GM12891 (cell line): Measurements from ENCODE around the gene YOD1.
A peak's percentile ranks its signal among the peaks of the same experiment; 100 is the strongest.
"Not testable (repeated sequence)": the region's sequence is repeated elsewhere in the genome, so short reads cannot be mapped to it uniquely, and the experiment has no call there.

Source experiments
- DNase-seq: peaks from one replicate; pipeline ENCODE4 v3.0.0; 2011; ENCODE audit warnings: low spot score; ENCODE audit not compliant: insufficient read length
- FAIRE-seq: peaks from 2 replicates; lab custom pipeline; 2011; peaks lifted over from hg19 to GRCh38; lab: Jason Lieb, UNC
- PAX5 ChIP-seq: IDR thresholded peaks from 2 replicates; pipeline ENCODE4 v1.6.1; 2011; ENCODE audit warnings: low read length, moderate library complexity, mild to moderate bottlenecking; ENCODE audit not compliant: insufficient read depth, severe bottlenecking
- POLR2A ChIP-seq: IDR thresholded peaks from 2 replicates; pipeline ENCODE4 v1.6.1; 2011; ENCODE audit warnings: low read depth, low read length, control low read depth
- POLR2AphosphoS5 ChIP-seq: IDR thresholded peaks from 2 replicates; pipeline ENCODE4 v1.6.1; 2011; ENCODE audit warnings: low read depth, low read length, control low read depth
- POU2F2 ChIP-seq: IDR thresholded peaks from 2 replicates; pipeline ENCODE4 v1.6.1; 2011; ENCODE audit warnings: low read depth, mild to moderate bottlenecking, control low read depth, low read length, moderate library complexity
- SPI1 ChIP-seq: IDR thresholded peaks from 2 replicates; pipeline ENCODE4 v1.6.1; 2011; ENCODE audit warnings: low read depth, low read length, control low read depth
- TAF1 ChIP-seq: IDR thresholded peaks from 2 replicates; pipeline ENCODE4 v1.6.1; 2011; ENCODE audit warnings: low read depth, low read length, control low read depth

Gene YOD1

GRCh38 chr1:207049974-207050391 is 1.0 kb downstream of the YOD1 start:
- DNase-seq (peak; percentile 35), FAIRE-seq (no peak)
- TF ChIP-seq TAF1 (no peak), SPI1 (no peak), POLR2A (no peak), POLR2AphosphoS5 (no peak), PAX5 (no peak), POU2F2 (no peak)

DNA sequence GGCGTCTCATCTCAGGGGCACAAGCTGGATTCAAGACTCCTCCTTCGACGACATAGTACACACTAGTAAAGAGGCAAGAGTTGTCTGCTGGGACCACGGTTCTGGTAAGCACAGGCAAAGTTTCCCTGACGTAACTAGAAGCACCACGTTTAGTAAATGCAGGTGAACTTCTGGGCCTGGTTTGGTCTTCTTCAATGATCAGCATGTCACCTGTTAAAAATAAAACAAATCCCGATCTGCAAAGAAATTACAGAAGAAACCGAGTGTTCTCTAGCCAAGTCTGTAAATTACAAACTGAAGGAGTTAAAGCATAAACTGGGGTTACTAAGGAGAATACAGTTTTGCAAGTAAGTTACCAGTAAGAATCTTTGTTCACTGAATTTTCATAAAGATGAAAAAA is 1.5 kb downstream of the YOD1 start:
- TF ChIP-seq SPI1, result no peak
- TF ChIP-seq POLR2A, result no peak
- no peak for TF ChIP-seq POLR2AphosphoS5
- no peak for TF ChIP-seq POU2F2
- no peak for TF ChIP-seq PAX5
- TF ChIP-seq TAF1, result no peak
- DNase-seq (no peak), FAIRE-seq (no peak)

- TF ChIP-seq SPI1, result no peak
- no peak for TF ChIP-seq POLR2AphosphoS5
- no peak for TF ChIP-seq POLR2A
- no peak for TF ChIP-seq TAF1
- no peak for TF ChIP-seq PAX5
- TF ChIP-seq POU2F2, result no peak
- FAIRE-seq (no peak), DNase-seq (no peak)
Measured at GRCh38 chr1:207049054-207049453, 2.0 kb downstream of the YOD1 start.

DNA sequence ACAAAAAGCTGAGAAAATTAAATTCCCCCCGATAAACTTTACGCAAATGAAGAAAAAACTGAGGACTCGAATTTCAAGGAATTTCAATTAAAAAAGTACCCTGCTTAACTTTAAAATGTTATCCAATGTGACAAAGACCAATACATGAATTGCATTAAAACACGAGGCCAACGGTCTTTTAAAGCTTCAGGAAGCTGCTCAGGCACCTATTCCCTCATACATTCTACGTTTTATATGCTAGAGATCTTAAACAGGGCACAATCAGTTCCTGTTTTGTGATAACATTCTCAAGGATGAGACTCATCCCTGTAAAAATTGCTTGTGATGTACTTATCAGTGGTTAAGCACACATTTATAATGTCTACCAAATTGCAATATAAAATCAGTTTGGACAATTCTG is 3.0 kb downstream of the YOD1 start:
- no peak for TF ChIP-seq TAF1
- TF ChIP-seq SPI1, result no peak
- no peak for TF ChIP-seq PAX5
- TF ChIP-seq POLR2A, result no peak
- no peak for TF ChIP-seq POLR2AphosphoS5
- TF ChIP-seq POU2F2, result no peak
- FAIRE-seq (no peak), DNase-seq (no peak)

- FAIRE-seq (no peak), DNase-seq (no peak)
- TF ChIP-seq POU2F2, result no peak
- no peak for TF ChIP-seq PAX5
- no peak for TF ChIP-seq TAF1
- TF ChIP-seq SPI1, result no peak
- no peak for TF ChIP-seq POLR2A
- TF ChIP-seq POLR2AphosphoS5, result no peak
Measured at GRCh38 chr1:207047505-207047904, 3.5 kb downstream of the YOD1 start.

DNA sequence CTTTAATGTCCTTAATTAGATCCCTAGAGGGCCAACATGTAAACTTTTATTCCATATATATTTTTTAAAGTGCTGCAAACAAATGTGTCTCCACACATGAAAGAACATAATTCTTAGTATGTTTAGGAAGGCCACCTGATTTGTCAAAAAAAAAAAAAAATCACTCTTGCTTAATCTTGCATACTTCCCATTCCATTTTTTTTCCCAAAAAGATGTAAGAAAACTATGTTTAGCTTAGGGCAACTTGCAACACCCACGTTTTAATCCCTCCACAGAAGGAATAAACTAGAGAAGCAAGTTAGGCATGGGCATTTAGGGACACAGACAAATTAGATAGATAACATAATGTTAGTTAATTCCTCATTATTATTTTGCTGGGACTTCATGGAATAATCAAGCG is 5.6 kb downstream of the YOD1 start:
- FAIRE-seq (no peak), DNase-seq (no peak)
- TF ChIP-seq SPI1 (no peak), PAX5 (no peak), TAF1 (no peak), POU2F2 (no peak), POLR2A (no peak), POLR2AphosphoS5 (no peak)

- not testable (repeated sequence) for FAIRE-seq
Measured at GRCh38 chr1:207041397-207041796, 9.6 kb downstream of the YOD1 start.

GRCh38 chr1:207040181-207040533 is 10.9 kb downstream of the YOD1 start:
- TF ChIP-seq POU2F2, result no peak
- TF ChIP-seq PAX5, result no peak
- TF ChIP-seq TAF1, result no peak
- no peak for TF ChIP-seq SPI1
- TF ChIP-seq POLR2AphosphoS5, result no peak
- no peak for TF ChIP-seq POLR2A
- no peak for DNase-seq
- no peak for FAIRE-seq

More at GRCh38 chr1:207041397-207041796, 9.6 kb downstream of the YOD1 start:
- DNase-seq, result not testable (repeated sequence)

DNA sequence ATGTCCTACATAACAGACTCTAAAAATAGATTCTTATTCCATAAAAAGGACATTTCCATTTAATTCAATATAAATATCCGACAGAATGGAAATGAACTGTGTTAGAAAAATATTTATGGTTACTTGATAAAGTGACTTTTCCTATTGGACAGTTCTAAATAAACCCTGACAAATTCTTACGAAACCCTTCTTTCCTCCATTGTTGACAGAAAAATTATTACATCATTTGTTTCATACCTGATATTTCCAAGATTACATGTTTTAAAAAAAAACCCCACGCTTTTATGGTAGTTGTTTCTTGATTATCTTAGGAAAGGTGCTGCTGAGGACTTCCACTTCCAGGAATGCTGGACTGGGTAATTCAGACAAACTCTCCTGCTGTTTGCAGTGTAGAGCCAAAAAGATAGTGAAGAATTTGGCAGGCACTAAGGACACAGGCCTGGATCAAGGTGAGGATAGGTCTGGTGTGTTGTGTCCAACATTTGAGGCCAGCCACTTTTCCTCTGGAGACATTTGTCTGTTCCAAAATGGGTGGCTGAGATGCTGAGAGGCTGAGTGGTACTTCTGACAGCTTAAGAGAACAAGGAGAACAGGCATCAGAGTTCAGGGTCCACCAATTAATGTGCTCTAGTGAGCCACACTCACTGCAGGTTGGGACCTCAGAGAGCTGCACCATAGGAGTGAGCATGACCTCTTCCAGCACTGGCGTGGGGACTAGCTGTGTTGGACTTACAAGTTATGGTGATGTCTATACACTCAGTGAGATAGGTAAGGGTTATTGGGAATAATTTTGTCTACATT is 11.4 kb downstream of the YOD1 start:
- TF ChIP-seq POLR2A (no peak), POLR2AphosphoS5 (no peak), TAF1 (no peak), POU2F2 (no peak), SPI1 (no peak)
- DNase-seq (no peak), FAIRE-seq (no peak)

- TF ChIP-seq POLR2AphosphoS5, result no peak
- FAIRE-seq, result no peak
Measured at GRCh38 chr1:207036865-207037264, 14.1 kb downstream of the YOD1 start.

More at GRCh38 chr1:207036865-207037264, 14.1 kb downstream of the YOD1 start:
- DNase-seq, result no peak
